Upper lobe of left lung (tissue), 4 donors: ENCODE results near the gene DYRK1A.

Experiments used
- CTCF ChIP-seq, 6 experiments: fragments of 450-650 bp in 4 of 6; fragments of 200-600 bp in 2 of 6; sonication (generic) in 2 of 6; IDR thresholded peaks; one replicate each; pipeline ENCODE4 v1.5.1; 2016 to 2019; ENCODE audit warnings: antibody characterized with exemption in 6 of 6
- EP300 ChIP-seq, 4 donors: sonication (generic); formaldehyde crosslinking; IDR thresholded peaks; one replicate each; pipeline ENCODE4 v1.5.1; 2017; ENCODE audit warnings: antibody characterized with exemption in 4 of 4, control low read depth in 2 of 4

GRCh38 chr21:37551993-37552355 lies 185.4 kb downstream of the DYRK1A start:
- TF ChIP-seq CTCF (IDR thresholded peaks at IDR 0.05) (no peak), EP300 (IDR thresholded peaks at IDR 0.05) (no peak)
